GM19395 (cell line): ENCODE data around the gene CAPZA2.
A peak's percentile ranks its signal among the peaks of the same experiment; 100 is the strongest.

Experiments
- ATAC-seq: cut with Tn5 transposase; IDR thresholded peaks from one replicate; pipeline ENCODE4 v1.9.1; 2021; ENCODE audit warnings: mild to moderate bottlenecking, moderate library complexity; ENCODE audit not compliant: unreplicated experiment

Gene CAPZA2

DNA sequence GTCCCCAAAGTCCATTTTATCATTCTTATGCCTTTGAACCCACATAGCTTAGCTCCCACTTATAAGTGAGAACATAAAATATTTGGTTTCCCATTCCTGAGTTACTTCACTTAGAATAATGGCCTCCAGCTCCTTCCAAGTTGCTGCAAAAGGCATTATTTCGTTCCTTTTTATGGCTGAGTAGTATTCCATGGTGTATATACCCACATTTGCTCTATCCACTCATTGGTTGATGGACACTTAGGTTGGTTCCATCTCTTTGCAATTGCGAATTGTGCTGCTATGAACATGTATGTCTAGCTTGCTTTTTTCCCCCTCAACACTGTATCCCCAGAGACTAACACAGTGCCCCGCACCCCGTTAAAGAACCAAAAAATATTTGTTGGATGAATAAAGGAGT, 670 bp upstream of the CAPZA2 start:
- no peak for ATAC-seq

DNA sequence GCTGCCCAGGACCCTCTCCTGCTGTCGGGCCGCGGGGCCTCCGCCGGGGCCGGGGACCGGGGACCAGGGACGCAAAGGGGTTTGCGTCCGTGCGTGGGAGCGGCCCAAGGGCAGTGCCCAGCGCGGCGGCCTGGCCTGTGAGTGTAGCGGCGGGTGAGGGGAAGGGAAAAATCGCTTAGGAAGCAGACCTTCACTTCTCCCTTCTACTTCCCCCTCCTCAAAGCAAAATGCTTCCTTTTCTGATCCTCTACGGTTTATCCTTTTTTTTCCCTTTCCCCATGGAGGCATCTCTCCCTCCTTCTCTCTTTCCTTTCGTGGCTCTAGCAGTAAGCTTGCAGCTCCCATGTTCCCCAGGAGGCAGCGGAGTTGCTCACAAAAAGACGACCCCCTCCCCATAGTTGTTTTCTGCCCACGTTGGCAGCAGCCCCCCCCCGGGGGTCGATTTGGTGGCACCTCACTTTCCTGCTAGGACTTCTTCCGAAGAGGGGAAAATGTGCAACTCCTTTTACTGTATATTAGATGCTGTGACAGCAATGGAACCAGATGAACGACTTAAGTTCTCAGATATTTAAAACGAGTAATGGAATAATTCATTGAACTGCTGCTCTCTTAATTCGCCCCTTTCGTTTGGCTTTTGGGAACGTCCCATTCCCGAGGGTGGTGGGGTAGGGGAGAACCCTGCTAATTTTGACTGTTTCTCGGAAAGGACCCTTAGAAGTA, 724 bp downstream of the CAPZA2 start:
- ATAC-seq = peak; percentile 44

DNA sequence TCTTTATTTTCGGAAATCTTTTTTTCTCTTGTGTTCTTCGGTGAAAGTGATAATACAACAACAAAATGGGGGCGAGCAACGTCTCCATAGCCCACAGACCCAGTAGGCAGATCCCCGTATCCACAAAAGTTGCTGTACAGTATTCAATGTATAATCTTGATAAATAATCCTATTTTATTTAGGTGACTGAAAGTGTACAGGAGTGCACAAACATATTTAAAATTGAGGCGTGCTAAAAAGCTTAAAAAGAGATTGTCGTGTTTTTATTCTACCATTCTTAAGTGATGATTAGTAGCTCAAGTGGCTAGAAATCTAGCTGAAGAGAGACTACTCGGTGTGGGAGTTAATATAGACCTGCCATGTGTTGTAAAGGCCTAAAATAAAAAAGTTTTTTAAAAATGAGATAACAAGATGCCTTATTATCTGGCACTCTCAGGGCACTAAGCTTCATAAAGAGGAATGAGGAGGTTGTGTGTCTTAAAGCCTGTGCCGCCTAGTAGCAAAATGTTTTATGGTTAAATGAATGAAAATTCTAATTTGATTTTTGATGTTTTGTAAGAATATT, 1.6 kb downstream of the CAPZA2 start:
- ATAC-seq = no peak

DNA sequence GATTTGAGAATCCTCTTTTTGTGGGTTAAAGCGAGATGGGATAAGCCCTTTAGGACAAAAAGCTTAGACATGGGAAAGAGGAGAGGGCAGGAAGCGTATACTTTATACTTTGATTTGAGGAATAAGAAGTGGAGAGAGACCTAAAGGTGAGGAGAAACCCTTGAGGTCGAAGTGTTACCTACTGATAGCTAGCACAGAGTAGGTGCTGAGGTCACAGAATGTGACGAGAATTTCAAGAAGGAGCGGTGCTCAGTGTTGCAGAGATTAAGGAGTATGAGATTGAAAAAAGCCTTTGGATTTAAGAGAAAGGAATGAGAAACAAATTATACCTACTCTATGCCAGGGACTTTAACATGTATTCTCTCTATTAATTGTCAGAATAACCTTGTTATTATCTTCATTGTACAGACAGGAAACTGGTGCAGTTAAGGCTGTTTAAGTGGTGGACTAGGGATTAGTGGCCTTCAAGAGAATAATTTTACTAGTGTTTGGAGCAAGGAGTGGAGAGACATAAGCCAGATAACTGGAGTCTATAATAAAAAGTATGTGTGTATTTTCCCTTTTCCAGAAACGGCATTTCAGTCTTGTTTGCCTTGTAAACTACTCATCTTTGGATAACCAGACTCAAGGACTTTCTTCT, 8.8 kb downstream of the CAPZA2 start:
- ATAC-seq = no peak

DNA sequence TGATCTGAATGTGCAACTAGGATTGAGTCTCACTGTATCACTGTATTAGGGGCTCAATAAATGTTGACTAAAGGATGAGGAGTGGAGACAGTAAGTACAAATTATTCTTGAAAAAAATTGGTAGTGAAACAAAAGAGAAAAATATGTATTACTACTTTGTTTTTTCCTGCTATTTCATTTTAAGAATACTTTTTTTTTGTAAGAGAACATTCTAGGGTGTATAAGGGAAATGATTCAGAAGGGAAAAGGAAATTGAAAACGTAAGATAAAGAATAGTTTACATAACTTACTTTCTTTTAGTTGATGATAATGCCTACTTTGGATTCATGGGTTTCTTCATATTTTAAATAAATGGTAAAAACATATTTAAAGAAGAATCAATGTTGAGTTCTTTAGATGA, 9.6 kb downstream of the CAPZA2 start:
- no peak for ATAC-seq

DNA sequence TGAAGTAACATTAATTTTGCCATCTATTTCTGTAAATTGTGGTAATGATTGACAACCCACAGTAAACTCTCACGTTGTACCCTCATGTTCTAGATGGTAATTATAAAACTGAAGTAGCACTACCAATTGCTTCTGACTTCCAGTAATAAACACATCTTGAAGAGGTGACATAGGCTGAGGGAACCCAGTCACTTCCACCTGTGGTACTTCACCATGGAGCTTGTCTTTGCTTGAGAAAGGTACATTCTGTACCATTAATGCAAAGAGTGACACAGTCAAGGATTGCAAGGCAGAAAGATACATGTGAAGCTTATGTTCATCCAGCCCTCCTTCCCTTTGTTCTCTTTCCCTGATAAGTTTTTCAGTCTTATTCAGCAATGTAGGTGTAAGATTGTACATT, 11.2 kb downstream of the CAPZA2 start:
- no peak for ATAC-seq

DNA sequence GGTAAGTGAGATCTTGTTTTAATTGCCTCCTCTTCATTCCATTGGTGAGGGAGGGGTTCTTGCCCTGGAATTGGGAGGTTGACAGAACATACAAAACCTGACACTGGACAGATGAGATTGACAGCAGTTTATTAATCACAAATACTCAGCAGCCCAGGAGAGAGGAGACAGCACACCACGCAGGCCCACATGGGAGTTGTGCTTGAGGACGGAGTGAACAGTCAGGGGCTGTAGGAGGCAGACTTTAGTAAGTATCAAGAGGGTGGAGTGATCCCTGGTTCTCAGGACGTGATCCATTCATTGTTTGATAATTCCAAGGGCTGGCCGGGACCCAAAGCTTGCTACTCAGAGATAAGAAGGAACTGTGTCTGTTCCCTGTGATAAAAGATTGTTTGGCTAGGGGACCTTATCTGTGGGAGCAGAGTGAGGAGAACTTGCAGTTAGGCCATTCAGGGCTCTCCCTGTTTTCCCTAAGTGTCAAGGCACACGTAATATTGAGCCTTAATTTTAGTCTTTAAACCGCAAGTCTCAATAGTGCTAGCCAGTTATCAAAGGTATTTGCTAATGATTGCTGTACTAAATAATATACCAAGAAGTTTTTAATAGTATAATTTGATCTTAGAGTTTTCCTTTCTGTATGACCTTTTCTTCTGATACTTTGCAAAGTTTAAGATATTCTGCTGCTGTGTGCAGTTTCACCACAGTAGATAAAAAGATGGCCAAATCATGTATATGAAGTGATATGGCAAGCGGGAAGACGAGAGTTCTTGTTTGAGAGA, 14.5 kb downstream of the CAPZA2 start:
- no peak for ATAC-seq

DNA sequence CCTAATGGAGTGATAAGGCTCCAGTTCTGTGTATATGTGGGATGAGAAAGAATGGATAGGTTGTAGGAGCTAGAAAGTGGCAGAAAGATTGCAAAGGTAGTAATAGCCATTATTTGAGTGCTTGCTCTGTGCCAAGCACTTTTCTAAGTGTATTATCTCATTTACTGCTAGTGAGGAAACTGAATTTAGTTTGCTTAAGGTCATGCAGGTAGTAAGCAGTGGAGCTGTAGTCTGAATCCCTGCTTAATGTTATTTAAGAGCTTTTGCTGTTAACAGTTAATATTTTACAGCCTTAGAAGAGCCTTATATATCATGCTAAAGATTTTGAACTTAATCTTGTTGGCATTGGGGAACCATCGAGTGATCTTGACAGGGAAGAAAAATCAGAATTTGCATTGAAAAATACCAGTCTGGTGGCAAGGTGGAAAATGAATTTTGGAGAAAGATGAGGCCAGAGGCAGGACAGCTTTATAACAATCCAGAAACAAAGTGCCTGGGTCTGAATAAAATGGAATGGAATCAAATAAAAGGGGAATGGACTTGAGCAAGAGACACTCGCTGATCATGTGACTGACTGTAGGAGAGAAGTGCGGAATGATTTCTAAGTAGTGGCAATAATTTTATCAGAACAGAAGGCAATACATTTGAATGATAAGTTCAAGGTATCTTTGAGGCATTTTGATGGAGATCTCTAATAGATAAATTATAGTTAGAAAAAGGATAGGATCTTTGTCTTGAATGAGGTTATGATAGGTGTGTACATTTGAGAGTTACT, 15.2 kb downstream of the CAPZA2 start:
- no peak for ATAC-seq

DNA sequence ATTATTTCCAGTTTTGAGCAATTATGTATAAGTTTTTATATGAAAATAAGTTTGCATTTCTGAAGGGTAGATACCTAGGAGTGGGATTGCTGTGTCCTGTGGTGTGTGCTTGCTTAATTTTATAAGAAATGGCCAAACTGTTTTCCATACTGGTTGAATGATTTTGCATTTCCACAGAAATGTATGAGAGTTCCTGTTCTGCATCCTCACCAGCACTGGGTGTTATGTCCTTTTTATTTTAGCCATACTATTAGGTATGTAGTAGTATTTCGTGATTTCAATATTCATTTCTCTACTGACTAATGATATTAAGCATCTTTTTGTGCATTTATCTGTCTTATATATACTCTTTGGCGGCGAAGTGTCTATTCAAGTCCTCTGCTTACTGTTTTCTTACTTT, 22.3 kb downstream of the CAPZA2 start:
- ATAC-seq = no peak

DNA sequence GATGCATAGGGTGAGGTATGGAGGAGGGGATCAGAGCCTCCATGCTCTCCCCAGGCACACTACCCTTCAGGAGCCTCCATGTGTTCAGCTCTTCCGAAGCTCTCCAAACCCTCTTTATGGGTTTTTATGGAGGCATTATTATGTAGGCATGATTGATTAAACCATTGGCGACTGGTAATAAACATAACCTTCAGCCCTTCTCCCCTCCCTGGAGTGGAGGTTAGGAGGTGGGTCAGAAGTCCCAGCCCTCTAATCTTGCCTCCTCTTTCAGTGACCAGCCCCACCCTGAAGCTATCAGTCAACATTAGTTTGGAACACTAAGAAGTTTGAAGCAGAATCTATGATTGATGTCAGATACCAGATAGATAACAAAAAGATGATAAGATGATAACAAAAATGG, 23.3 kb downstream of the CAPZA2 start:
- ATAC-seq = no peak

DNA sequence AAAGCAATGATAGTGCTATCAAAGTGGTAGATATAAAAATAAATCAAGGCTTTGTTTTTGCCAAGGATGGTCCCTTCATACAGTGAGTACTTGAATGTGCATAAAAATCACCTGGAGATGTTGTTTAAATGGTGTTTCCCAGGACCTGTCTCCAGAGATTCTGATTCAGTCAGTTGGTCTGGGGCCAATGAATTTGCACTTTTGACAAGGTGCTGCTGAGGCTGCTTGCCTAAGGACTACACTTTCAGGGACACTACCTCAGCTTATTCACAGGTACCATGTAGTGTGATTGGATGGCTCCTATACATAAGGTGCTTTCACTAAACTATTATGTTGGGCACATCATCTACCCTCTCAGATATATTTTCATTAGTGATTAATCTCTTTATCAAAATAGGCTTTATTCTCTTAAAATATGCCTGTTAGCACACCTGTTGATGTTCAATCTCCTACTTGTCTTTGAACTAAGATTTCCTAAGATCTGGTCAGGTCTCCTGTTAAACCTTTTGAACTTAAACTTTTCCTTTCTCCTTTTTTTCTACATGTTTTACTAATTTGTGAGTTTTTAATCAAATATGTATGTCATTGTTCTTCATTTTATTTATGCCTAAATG, 24.3 kb downstream of the CAPZA2 start:
- ATAC-seq = no peak

DNA sequence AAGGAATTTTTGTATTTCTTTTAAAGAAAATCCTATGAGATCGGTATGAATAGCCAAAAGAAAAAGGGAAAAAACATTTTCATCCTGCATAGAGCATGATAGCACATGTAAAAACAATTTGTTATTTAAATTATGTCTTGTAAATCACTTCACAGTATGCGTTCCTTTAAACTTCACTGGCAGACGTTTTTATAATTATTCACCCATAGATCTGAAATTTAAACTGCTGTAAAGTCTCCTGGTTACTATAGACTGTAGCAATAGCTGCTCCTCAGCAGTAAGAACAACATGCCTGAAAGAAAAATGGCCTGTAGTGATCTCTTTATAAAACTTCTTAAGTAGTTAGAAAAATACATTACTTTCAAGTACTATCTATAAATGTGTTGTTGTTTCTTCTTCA, 26.5 kb downstream of the CAPZA2 start:
- ATAC-seq = no peak

DNA sequence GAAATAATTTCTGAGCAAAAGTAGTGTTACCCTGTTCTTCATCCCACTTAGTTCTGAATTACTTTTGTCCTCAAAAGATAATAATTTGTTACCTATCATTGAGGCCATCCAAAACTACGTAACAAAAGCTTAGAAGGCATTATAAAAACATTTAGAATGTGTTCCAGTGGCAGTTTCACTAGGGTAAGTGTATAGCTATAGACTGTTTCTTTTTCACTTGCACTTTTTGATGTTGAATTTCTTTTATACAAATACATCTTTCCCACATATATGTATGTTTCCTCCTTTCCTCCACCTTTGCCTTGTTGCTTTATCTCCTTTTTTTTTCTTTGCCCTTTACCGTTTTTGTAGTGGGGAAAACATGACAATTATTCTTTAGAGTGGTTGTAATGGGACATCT, 33.5 kb downstream of the CAPZA2 start:
- ATAC-seq = no peak

DNA sequence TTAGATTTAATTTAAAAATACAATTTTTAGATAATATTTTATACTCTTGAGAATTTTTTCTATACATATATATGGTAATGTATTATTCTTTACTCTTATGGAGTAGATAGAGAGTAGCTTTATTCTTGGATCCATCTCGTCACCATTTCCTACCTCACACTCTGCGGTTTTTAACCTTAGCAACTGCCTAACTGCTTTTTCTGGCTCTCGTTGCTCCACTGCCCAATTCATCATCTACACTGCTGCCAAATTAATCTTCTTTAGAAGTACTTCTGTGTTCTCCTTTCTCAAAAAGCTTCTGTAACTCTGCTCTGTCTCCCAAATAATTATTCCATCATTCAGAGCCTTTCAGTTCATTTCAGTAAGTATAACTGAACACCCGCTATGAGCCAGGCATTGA, 35.3 kb downstream of the CAPZA2 start:
- no peak for ATAC-seq

DNA sequence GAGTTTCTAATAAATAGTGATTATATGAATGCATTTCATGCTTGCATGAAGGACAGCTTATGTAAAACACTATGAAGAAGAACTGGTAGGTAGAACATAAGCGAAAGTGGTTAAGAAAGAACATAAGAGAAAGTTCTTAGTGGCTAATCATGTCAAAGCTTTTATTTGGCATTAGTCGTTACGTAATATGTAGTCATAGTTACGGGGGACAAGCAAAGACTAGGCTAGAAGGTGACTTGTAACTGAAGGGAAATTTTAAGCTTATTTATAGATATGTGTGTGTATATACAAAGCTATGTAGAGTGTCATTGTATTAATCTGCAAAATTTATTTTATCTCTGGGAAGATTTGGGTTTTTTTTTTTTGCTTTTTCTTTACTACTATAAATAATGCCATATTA, 36.9 kb downstream of the CAPZA2 start:
- ATAC-seq = no peak

DNA sequence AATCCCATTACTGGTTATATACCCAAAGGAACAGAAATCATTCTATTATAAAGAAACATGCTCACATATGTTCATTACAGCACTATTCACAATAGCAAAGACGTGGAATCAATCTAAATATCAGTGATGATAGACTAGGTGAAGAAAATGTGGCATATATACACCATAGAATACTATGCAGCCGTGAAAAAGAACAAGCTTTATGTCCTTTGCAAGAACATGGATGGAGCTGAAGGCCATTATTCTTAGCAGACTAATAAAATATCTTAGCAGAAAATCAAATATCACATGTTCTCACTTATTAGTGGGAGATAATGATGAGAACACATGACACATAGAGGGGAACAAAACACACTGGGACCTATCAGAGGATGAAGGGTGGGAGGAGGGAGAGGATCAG, 38.8 kb downstream of the CAPZA2 start:
- ATAC-seq = no peak

DNA sequence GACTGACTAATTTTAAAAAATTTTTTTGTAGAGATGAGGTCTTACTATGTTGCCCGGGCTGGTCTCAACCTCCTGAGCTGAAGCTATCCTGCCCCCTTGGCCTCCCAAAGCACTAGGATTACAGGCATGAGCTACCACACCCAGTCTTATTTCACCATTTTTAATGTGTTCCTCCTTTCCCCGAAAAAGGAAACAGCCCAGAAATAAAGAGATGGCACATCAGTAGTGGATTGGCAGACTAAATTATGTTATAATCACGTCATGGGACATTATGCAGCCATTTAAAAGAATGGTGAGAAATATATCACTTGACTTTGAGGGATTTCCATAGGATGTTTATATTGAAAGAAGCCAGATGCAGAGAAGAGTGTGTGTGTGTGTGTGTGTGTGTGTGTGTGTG, 40.5 kb downstream of the CAPZA2 start:
- ATAC-seq = no peak

DNA sequence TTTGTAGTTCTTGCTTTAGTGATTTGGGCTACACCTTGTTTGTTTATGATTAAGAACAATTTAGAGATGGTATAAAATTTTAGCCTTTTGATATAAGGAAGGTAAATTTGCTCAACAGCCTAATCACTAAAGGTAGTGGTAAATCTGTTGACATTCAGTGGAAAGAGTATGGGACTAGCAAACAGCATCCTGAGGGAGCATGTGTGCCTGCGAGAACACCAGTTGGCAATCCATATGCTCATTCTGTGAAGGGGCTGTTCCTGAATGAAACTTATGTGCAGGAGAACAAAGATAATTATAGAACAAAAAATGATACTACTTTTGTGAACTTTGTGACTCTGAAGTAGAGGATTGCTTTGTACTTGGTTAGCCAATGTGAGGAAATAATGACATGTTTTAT, 44.0 kb downstream of the CAPZA2 start:
- ATAC-seq = no peak

DNA sequence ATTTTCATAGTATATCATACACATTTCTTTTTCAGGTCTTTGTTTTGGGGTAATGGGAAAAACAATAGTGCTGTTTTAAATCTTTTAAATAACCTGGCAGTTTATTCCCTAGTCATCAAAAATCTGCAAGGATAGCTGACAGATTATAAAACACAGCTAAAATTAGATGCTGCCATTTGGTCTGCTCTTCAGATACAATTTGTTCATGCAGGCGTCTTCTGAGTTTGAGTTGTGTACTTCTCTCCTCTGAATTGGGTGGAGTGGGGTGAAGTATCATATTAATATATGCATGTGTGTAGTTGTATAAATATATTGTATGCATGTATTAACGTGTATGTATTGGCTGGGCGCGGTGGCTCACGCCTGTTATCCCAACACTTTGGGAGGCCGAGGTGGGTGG, 48.0 kb downstream of the CAPZA2 start:
- ATAC-seq = no peak

DNA sequence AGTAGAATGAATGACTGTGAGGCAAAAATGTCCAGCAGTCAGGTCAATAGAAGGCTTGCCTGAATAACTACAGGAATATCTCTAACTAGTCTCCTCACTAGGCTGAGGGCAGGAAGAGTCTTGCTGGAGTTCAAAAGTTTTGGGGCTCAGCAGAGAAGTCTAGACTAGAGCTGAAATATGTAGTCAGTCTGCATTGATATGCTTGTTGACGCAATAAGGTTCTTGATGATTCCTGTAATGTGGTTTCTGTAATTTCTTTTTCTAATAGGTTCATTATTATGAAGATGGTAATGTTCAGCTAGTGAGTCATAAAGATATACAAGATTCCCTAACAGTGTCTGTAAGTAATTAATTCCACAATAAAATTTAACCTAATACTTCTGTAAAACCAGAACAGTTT, 49.4 kb downstream of the CAPZA2 start:
- ATAC-seq = no peak
